HepG2 (cell line): ENCODE data around the gene SGCD. TPM values are rescaled to one million over a fixed set of nuclear protein-coding genes. Genes with fewer than 3 reads are reported as not detected.

Source experiments
- ATAC-seq: fragments of 200-7000 bp; cut with Tn5 transposase; 3 replicates; pipeline ENCODE4 v1.9.1; 2020; ENCODE audit warnings: mild to moderate bottlenecking, moderate library complexity
- BruUV-seq: library from RNA; stranded (reverse); fragments of 400-500 nt; replicated peaks from 2 replicates; lab custom pipeline; 2021; lab: Mats Ljungman, UMichigan
- CTCF ChIA-PET: fragments of 300-600 bp; formaldehyde crosslinking; extraction: SDS; loops from one replicate; lab custom pipeline; 2021; ENCODE audit warnings: low total read pairs, inconsistent platforms, low intra/inter-chr PET ratio; lab: Yijun Ruan, JAX
- POLR2A ChIA-PET: fragments of 350-600 bp; sonication (Branson Sonifier 250); formaldehyde crosslinking; loops from one replicate; lab custom pipeline; 2020; ENCODE audit warnings: antibody characterized with exemption, inconsistent platforms; lab: Yijun Ruan, JAX
- DNase-seq: peaks from one replicate; pipeline ENCODE4 v3.0.0-alpha.2; 2015; ENCODE audit warnings: low spot score
- FAIRE-seq: peaks from 3 replicates; lab custom pipeline; 2011; peaks lifted over from hg19 to GRCh38; lab: Jason Lieb, UNC
- H2AFZ ChIP-seq: one replicate; pipeline ENCODE4 v1.6.1; 2011; ENCODE audit warnings: low read length, inconsistent platforms
- H3K27ac ChIP-seq: fragments of 300-600 bp; 3 replicates; pipeline ENCODE4 v1.8.0; 2011; ENCODE audit warnings: mixed run types, mild to moderate bottlenecking, mixed read lengths, low read length, inconsistent platforms; ENCODE audit not compliant: insufficient read depth; ENCODE audit errors: extremely low read length
- H3K27me3 ChIP-seq, 2 experiments: fragments of 200-600 bp in 1 of 2; 2 replicates in 1 of 2; 3 replicates in 1 of 2; pipeline versions ENCODE4 v1.6.0 to v1.8.0; 2011; ENCODE audit warnings: low read length in 2 of 2, mild to moderate bottlenecking in 2 of 2, moderate library complexity in 2 of 2, inconsistent platforms in 1 of 2; ENCODE audit not compliant: insufficient read depth in 2 of 2, control insufficient read depth in 1 of 2
- H3K36me3 ChIP-seq, 2 experiments: fragments of 200-600 bp in 1 of 2; replicated peaks in 1 of 2; 2 replicates in 1 of 2; 3 replicates in 1 of 2; pipeline versions ENCODE4 v1.5.1 to v1.8.0; 2011; ENCODE audit warnings: low read length in 2 of 2, inconsistent platforms in 1 of 2; ENCODE audit not compliant: insufficient read depth in 2 of 2, control insufficient read depth in 1 of 2
- H3K4me1 ChIP-seq: 2 replicates; pipeline ENCODE4 v1.5.1; 2012; ENCODE audit warnings: low read length, inconsistent platforms; ENCODE audit not compliant: insufficient read depth
- H3K4me2 ChIP-seq: 2 replicates; pipeline ENCODE4 v1.6.0; 2011; ENCODE audit warnings: low read depth, low read length, inconsistent platforms
- H3K4me3 ChIP-seq, 3 experiments: fragments of 200-600 bp in 1 of 3; sonication (generic), shearing (Covaris generic) in 1 of 3; replicated peaks in 1 of 3; 2 replicates each; pipeline ENCODE4 v1.5.1; 2011 to 2016; ENCODE audit warnings: low read length in 3 of 3, inconsistent platforms in 2 of 3, low read depth in 2 of 3, mild to moderate bottlenecking in 2 of 3, control low read depth in 1 of 3, mixed read lengths in 1 of 3; ENCODE audit not compliant: insufficient read depth in 1 of 3
- H3K79me2 ChIP-seq: one replicate; pipeline ENCODE4 v1.6.1; 2011; ENCODE audit warnings: low read length, inconsistent platforms; ENCODE audit not compliant: insufficient read depth
- H3K9ac ChIP-seq: 2 replicates; pipeline ENCODE4 v1.6.0; 2011; ENCODE audit warnings: mild to moderate bottlenecking, low read depth, low read length, inconsistent platforms; ENCODE audit not compliant: insufficient read depth
- H3K9me3 ChIP-seq: 2 replicates; pipeline ENCODE4 v1.5.1; 2012; ENCODE audit warnings: mild to moderate bottlenecking, low read length
- H4K20me1 ChIP-seq: 2 replicates; pipeline ENCODE4 v1.6.0; 2011; ENCODE audit warnings: inconsistent platforms, mild to moderate bottlenecking, low read length, moderate library complexity; ENCODE audit not compliant: insufficient read depth
- CEBPB ChIP-seq: IDR thresholded peaks from 2 replicates; pipeline ENCODE4 v1.6.1; 2011; ENCODE audit warnings: low read depth, low read length, improper control_type of control experiment, borderline replicate concordance
- GMEB1 ChIP-seq: sonication (generic); formaldehyde crosslinking; IDR thresholded peaks from 2 replicates; pipeline ENCODE4 v1.5.1; 2020; ENCODE audit warnings: missing genetic modification reagents, mild to moderate bottlenecking, borderline replicate concordance
- KDM5B ChIP-seq: sonication (generic); formaldehyde crosslinking; IDR thresholded peaks from 2 replicates; pipeline ENCODE4 v1.4.0; 2020; ENCODE audit warnings: missing genetic modification reagents, mild to moderate bottlenecking, borderline replicate concordance
- THAP9 ChIP-seq: sonication (generic); formaldehyde crosslinking; IDR thresholded peaks from 2 replicates; pipeline ENCODE4; 2020; ENCODE audit warnings: missing genetic modification reagents, mild to moderate bottlenecking, borderline replicate concordance
- ZNF329 ChIP-seq: sonication (generic); formaldehyde crosslinking; IDR thresholded peaks from 2 replicates; pipeline ENCODE4 v1.9.0; 2021; ENCODE audit warnings: low read depth, mild to moderate bottlenecking, missing genetic modification reagents
- ZNF460 ChIP-seq: sonication (generic); formaldehyde crosslinking; IDR thresholded peaks from 2 replicates; pipeline ENCODE4 v1.5.1; 2020; ENCODE audit warnings: missing genetic modification reagents, mild to moderate bottlenecking, borderline replicate concordance
- WGBS: methylation state at CpG from one replicate; pipeline ENCODE4 v1.1.6; 2017; ENCODE audit warnings: low lambda C conversion rate; 5-methylcytosine and 5-hydroxymethylcytosine counted together
- in situ Hi-C: cut with HindIII; loops from 2 replicates; pipeline ENCODE4 v1.10.0; 2017; ENCODE audit warnings: low pct_unique_long_range_greater_than_20kb; ENCODE audit not compliant: extremely low pct_ligation_motif_present
- intact Hi-C: fragments of 100-400 bp; cut with micrococcal nuclease; formaldehyde crosslinking; loops from one replicate; pipeline ENCODE4 v1.10.0; 2022; ENCODE audit not compliant: unreplicated experiment
- polyA plus RNA-seq, 8 experiments: library from polyadenylated mRNA; depleted of rRNA in 3 of 8; stranded (reverse) in 7 of 8; unstranded in 1 of 8; fragments of >200 nt; fragmentation: Illumina TruSeq in 4 of 8; extraction: Trizol in 4 of 8; gene quantifications; 2 replicates each; pipeline versions ENCODE4 v1.2.1 to v1.2.3, GENCODE V29; 2011 to 2016; ENCODE audit warnings: low read depth in 4 of 8, missing spikeins in 1 of 8, mixed read lengths in 1 of 8; ENCODE audit not compliant: insufficient read depth in 1 of 8
- total RNA-seq, 5 experiments: library from RNA; depleted of rRNA; stranded (reverse); fragments of >200 nt; fragmentation: Illumina TruSeq; extraction: Trizol; gene quantifications; 2 replicates each; pipeline ENCODE4 v1.2.3, GENCODE V29; 2016; ENCODE audit warnings: low read depth in 1 of 5

SGCD gene
- total and polyA plus RNA-seq, 2 of the 13 experiments (the other 11 are each of a cell fraction or from before 2014, with no cell fraction given): not detected

- FAIRE-seq (no peak), DNase-seq (peak; percentile 2), ATAC-seq (peak; percentile 74)
- intact Hi-C loops: no loop called here
- Histone ChIP-seq H3K36me3 (no peaks in the 10 kb centered on the region), H3K4me2 (no peak overlapping the region), H3K4me3 (no peak overlapping the region), H2AFZ (no peak overlapping the region), H3K27ac (no peak overlapping the region), H3K9ac (no peak overlapping the region), H4K20me1 (no peaks in the 10 kb centered on the region), H3K4me1 (no peaks in the 10 kb centered on the region), H3K9me3 (no peaks in the 10 kb centered on the region), H3K79me2 (no peaks in the 10 kb centered on the region), H3K27me3 (no peaks in the 10 kb centered on the region)
- no peak for TF ChIP-seq KDM5B (CRISPR knock-in tag)
- no peak for TF ChIP-seq GMEB1 (CRISPR knock-in tag)
- peak; percentile 51; the same call in 1 of the 2 replicates for TF ChIP-seq CEBPB
- 0% methylated on average over 3 of the region's 3 CpGs for WGBS
- POLR2A ChIA-PET: no interaction called here
- in situ Hi-C loops: no loop called here
- BruUV-seq: no TSS peak
- CTCF ChIA-PET: no interaction called here
These were observed 40.6 kb downstream of the SGCD start for GRCh38 chr5:156367597-156367996.

- in situ Hi-C loops: no loop called here
- TF ChIP-seq THAP9 (no peak), ZNF329 (no peak), ZNF460 (CRISPR knock-in tag) (no peak)
- H3K9ac ChIP-seq: no peak overlapping the region
- no peaks in the 10 kb centered on the region for H3K4me1 ChIP-seq
- H3K4me3 ChIP-seq: no peak overlapping the region
- no peak overlapping the region for H2AFZ ChIP-seq
- BruUV-seq: no TSS peak
- H3K79me2 ChIP-seq: no peaks in the 10 kb centered on the region
- no peak for DNase-seq
- under 1% methylated on average over 3 of the region's 3 CpGs for WGBS
- no peak for FAIRE-seq
- ChIA-PET POLR2A (no interaction called here), CTCF (no interaction called here)
- H3K27me3 ChIP-seq: no peaks in the 10 kb centered on the region
- H3K4me2 ChIP-seq: no peak overlapping the region
- H3K9me3 ChIP-seq: no peaks in the 10 kb centered on the region
- no peak for ATAC-seq
- H3K27ac ChIP-seq: no peak overlapping the region
- no peaks in the 10 kb centered on the region for H3K36me3 ChIP-seq
- H4K20me1 ChIP-seq: no peaks in the 10 kb centered on the region
- intact Hi-C loops: no loop called here
These were observed 49.0 kb downstream of the SGCD start for GRCh38 chr5:156375895-156376495.
